ENCODE results near the gene SMIM23. TPM values are rescaled to one million over a fixed set of nuclear protein-coding genes. Genes with fewer than 3 reads are reported as not detected.
"Not testable (repeated sequence)": the region's sequence is repeated elsewhere in the genome, so short reads cannot be mapped to it uniquely, and the experiment has no call there.

Gene SMIM23
- total RNA-seq, 1 donor from 2014 or later: not detected

DNA sequence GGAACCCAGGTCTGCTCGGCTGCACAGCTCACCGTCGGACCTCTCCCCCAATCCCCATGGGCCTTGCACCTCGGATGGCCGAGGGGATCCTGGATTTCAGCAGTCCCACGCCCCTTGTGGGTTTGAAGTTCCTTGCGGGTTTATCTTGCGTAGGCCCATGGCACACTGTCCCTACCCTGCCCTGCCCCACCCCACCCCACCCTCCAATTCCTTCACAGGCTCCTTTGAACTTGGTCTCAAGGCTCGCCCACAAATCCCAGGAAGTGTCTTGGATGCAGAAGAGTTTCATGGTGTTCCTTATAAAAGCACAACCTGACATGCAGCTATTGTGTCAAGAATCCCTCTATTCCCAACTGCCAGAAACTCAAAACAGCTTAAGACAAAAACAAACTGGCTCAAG is 11.2 kb upstream of the SMIM23 start:
- no peak for ATAC-seq

DNA sequence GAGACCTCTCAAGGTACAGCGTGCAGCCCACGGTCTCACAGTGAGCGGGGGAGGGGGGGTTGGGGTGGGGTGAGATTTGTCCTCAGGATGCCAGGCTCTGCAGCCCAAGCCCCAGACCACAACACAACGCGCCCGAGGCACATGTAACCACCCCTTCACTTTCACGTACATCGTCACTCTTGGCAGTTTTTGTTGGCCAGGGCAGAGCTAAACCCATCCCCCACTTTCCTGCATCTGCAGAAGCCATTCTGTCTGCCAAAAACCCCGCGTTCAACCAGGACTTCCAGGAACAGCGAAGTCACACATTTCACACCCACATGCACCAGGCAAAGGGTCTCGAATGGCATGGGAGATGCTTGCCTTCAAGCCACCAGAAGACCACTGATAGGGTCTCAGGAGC is 9.4 kb upstream of the SMIM23 start:
- ATAC-seq: no peak

DNA sequence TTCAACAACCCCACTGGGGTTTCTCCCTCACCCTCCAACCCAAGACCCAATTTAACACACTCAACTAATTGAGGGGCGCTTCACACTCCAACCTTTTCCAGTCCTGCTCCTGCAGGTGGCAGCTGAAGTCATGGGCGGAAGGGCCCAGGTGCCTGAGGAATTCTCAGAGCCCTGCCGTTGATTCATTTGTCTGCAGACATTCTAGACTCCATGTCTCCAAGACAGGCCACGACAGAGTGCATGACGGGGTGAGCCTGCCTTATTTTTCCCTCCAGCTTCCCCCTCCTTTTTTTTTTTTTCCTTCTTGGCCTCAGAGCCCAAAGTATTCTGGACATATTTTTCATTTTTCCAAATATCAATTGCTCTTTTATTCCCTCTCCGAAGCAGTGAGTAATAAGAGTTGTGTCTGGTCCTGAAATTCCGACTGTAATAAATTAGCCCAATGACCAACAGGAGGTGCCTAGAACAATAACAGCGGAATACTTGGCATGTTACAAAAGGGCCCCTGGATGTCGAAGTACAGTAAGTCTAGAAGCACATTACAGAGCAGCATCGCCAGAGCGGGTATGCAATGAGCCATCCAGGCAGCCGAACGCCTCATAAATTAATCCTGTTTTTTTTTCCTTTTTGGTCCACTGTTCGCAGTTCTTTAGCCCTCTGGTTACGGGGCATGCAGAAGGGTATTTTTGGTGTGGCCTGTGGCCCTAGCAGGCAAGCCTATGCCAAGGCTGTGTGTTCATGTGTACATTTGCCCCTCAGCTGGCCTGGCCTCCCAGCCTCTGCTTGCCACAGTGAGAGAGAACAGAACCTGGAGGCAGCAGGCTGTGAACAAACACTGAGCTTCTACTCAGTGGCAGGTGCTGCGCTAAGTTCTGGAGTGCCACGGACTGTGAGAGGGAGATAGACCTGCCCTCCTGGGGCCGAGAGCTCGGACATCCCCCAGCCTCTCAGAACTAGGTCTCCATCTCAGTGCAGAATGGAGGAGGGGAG is 8.6 kb upstream of the SMIM23 start:
- no peak for ATAC-seq

DNA sequence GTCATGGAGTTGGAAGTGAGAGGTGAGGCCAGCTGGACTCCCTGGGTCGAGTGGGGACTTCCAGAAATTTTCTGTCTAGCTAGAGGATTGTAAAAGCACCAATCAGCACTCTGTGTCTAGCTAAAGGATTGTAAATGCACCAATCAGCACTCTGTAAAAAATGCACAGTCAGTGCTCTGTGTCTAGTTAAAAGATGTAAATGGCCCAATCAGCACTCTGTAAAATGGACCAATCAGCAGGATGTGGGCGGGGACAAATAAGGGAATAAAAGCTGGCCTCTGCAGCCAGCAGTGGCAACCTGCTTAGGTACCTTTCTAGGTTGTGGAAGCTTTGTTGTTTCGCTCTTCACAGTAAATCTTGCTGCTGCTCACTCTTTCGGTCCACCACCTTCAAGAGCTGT is 3.9 kb upstream of the SMIM23 start:
- not testable (repeated sequence) for ATAC-seq

DNA sequence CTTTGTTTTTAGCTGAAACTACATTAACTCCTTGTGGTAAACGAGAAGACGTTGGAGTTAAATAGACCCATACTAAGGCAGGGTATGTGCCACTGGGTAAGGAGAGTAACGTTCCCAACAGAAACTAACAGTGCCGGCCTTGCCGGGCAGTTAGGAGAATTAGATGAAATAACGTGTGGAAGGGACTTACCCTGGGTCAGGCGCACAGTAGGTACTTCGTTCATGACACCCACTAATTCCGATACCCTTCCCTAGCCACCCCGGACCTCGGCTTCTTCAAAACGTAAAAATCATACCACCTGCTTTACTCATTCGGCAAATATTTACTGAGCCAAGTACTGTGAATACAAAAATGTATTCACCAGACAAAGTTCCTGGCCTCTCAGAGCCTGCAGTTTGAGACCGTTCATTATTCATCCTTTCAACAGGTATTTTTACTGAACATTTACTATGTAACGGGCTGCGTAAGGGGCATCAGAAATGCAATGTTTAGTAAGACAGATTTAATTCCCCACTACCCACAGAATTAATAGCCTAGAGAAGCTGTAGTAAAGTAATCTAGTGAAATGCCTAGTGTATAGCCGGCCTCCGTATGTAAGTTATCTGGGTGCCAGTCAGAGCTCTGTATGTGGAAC is 3.2 kb upstream of the SMIM23 start:
- no peak for ATAC-seq

DNA sequence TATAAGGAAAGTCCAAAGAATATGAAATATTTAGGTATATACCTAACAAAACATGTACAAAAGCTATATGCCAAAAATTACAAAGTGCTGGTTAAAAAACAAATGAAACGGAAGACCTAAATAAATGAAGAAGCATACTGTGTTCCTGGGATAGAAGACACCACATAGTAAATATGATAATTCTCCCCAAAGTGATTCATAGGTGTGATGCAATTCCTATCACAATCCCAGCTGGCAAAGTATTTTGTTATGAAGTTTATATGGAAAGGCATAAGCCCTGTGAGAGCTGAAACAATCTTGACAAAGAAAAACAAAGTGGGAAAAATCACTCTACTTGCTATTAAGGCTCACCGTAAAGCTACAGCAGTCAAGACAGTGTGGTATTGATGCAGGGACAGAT is 2.6 kb upstream of the SMIM23 start:
- no peak for ATAC-seq

DNA sequence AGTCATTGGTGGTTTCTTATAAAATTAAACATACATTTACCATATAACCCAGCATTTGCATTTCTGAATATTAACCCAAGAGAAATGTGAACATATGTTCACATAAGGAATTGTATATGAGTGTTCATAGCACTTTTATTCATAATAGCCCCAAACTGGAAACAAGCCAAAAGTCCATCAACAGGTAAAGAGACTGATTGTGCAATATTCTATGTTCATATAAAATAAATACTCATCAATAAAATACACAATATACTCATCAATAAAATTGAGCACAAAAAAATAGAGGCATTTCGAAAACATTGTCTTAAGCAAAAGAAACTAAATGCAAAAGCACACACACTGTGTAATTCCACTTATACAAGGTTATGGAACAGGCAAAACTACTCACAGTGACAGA is 3.7 kb downstream of the SMIM23 start:
- no peak for ATAC-seq

DNA sequence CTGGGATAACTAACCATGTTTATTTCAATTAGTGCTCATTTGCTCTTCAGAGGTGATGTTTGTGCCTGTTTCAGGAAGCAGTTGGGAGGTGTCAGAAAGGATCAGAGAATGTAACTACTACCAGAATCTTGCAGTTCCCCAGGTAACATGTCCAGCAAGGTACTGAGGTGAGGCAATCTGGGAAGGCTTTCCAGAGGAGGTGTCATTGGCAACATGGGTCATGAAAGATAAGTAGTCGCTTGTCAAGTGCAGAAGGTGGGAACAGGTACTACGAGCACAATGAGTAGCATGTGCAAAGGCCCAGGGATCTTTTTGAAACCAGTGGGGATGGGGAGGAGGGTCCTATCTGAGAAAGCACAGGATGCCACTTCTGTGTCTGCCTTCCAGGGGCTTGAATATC is 4.8 kb downstream of the SMIM23 start:
- no peak for ATAC-seq

DNA sequence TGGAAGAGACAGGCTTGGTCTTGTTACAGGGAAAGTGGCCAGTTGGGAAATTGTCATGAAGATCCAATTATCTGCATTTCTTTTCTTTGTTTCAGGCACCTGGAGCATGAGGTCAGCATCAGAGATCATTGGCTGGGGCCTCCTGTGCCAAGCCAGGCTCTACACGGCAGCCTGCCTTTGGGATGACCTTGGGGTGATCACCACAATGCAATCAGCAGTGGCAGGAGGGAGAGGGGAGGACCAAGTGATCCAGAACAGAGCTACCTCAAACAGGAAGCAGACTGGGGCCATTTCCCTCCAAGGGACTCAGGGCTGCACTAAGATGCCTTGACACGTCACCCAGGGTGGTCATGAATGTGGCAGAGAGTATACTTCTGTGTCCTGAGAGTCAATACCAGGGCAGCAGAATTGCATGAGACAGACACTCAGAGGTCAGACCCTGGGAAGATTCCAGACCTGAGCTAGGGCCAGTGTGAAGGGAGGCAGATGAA is 8.9 kb downstream of the SMIM23 start:
- no peak for ATAC-seq

DNA sequence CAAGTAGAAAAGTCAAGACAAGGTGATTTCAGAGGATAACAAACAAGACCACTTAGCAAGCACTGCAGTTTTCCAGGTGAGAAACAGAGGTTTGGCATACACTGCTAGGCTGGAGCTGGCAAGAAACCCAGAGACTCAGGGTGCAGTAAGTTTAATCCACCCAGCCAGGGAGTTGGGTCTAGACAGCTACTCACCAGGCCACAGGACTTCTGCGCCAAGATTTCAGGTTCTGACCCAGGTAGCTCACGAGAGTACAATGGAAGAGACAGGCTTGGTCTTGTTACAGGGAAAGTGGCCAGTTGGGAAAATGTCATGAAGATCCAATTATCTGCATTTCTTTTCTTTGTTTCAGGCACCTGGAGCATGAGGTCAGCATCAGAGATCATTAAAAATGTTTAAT is 9.8 kb downstream of the SMIM23 start:
- peak; percentile 56 for ATAC-seq

DNA sequence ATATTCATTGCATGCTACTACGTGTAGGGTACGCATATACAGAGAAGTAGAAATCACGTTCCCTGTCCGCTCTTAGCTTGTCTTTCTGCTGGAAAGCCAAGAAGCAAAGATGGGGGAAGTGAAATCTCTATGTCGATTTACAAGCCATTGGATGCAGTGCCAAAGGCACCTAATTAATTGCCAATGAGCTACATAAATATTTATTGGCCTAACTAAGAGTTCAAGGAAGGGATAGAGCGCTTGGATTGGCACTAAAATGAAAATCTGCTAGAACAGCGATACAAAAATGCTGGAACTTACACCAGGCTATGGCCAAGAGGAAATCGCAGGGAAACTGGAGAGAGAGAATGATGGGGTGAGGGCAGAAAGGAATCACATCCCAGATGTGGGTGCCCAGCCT is 10.8 kb downstream of the SMIM23 start:
- no peak for ATAC-seq

DNA sequence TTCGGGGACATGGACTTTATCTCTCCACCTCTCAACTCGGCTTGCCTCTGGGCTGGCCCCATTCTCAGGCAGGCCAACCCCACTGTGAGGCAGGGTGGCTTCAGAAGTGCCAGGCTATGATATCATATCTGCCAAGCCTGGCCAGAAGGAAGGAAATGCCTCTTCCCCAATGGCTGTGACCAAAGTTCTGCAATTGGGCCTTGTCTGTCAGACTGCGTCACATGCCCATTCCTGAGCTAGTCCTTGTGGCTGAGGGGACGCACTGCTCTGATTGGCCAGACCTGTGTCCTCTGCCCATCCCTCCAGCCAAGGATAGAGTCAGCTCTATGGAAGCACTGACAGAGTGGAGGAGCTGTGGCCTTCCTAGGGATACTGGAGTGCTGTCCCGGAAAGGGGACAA is 11.9 kb downstream of the SMIM23 start:
- ATAC-seq: no peak

DNA sequence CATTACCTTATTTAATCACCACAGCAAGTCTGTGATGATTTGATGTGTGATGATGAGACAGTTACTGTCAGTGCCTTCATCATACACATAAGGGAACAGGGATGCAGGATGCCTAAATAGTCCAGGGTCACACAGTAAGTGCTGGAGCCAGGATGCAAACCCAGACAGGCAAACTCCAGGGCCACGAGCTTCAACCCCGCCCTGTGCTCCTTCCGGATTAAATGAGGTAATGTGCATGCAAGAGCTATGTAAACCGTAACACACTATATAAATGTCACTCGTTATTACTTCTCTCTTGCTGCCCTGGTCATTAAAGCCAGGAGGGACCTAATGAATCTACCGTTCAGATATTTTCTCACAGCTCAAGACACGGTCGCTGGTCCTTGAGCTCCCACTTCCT is 12.8 kb downstream of the SMIM23 start:
- ATAC-seq: no peak

DNA sequence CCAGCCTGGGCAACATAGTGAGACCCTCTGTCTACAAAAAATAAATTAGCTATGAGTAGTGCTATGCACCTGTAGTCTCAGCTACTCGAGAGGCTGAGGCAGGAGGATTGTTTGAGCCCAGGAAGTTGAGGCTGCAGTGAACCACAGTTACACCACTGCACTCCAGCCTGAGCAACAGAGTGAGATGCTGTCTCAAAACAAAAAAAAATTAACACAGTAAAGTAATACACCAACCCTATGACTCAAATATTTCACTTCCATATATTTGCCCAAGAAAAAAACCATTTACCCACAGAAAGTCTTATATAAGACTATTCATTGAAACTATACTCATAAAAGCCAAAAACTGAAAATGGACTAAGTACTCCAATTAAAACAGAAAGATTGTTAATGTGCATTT is 16.2 kb downstream of the SMIM23 start:
- no peak for ATAC-seq

DNA sequence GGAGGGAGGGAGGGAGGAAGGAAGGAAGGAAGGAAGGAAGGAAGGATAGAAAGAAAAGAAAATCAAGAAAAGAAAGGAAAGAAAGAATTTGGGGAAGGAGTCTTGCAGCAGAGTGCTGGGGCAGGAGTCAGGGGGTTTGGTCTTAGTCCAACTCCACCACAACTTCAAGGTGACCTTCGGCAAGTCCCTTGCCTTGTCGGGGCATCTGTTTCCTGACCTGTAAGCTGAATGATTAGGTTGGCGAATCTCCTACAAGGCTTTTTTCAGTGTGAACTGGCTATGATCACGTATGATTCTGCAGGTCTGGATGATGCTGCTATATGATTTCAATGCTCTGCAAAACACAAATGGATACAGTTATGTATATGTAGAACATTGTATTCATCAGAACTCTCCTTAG is 20.1 kb downstream of the SMIM23 start:
- no peak for ATAC-seq

DNA sequence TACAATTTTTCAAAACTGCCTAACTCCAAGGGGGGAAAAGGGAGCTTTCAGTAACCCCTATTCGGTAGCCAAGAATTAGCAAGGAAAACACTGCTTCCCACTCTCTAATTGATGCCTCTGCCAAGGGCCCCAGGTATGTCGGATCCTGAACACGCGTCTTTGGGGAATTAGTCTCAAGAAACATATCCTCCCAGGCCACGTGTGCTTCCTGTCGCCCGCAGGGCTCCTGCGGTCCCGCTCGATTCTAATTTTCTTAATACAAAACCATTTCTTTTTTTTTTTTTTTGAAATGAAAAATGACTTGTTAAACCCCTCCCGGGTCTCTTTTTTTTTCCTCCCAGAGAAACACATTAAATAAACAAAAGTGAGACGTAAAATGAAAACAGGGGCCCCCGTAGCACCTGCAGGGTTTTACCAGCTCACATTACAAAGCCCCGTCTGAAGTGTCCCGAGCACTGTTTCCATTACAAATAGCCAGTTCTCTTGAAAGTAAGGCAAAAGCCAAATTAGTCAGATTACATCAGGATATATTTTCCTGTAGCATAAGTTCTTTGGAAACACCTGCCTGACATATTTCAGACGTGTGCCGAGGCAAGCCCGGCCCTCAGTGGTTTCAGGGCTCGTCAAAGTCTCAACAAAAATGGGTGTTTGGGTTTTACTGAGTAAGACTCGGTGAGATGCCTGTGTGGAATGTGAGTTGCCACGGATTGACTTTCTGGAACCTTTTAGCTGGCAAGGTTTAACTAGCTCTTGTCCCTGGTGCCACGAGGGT is 21.5 kb downstream of the SMIM23 start:
- ATAC-seq: no peak

DNA sequence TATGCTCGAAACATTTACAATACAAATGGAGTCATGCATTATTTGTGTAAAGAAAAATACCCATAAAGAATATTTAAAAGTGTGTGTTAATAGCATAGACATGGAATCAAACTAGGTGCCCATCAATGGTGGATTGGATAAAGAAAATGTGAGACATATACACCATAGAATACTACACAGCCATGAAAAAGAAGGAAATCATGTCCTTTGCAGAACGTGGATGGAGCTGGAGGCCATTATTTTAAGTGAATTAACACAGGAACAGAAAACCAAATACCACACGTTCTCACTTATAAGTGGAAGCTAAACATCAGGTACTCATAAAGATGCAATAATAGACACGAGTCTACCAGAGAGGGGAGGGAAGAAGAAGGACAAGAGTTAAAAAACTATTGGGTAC is 22.8 kb downstream of the SMIM23 start:
- ATAC-seq: no peak

DNA sequence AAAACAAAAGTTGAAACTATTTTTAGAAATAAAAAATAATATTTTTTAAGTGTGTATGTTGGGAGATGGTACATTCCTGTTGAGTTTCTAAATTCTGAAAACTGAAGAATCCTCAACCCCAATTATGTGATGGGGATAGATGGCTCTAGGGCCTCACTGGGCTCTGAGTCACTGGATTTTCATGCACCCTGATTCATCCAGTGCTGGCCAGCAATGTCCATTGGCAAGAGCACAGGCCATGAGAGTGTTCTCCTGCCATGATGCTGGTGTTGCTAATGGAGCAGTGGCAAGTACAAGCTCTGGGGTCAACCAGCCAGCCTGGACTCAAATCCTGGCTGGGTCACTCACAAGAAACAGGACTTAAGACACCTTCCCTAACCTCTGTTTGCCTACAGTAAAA is 23.3 kb downstream of the SMIM23 start:
- ATAC-seq: no peak

DNA sequence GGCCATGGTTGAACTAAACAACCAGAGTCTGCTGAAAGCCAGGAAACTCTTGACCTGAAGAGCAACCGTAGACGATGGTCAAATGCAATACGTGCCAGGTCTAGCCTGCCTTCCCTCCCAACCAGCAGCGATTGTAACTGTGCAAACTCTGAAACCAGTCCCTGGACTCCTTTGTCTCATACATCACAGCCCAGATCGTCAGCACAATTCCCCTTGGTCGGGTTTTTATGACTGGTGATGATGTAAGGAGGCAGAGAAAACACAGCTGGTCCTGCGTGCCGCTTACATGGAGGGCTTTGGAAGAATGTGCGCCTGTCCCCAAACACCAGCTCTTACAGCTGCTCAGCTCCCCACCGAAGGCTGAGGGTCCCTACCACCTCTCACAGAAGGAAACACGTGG is 24.6 kb downstream of the SMIM23 start:
- no peak for ATAC-seq

DNA sequence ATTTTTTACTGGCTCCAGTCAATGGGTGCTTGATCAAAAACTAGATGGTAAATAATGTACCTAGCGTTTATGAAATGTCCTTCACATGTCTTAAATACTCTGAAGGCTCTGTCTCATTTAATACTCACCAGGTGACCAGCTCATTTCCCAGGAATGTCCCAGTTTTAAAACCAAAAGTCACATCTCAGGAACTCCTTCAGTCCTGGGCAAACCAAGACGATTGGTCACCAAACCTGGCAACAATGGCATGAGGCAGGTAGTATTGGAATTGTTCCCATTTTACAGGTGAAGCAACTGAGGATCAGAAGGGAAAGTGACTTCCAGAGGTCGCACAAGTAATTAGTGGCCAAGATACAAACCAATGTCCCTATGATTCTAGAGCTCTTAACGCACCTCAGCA is 27.7 kb downstream of the SMIM23 start:
- ATAC-seq: no peak

DNA sequence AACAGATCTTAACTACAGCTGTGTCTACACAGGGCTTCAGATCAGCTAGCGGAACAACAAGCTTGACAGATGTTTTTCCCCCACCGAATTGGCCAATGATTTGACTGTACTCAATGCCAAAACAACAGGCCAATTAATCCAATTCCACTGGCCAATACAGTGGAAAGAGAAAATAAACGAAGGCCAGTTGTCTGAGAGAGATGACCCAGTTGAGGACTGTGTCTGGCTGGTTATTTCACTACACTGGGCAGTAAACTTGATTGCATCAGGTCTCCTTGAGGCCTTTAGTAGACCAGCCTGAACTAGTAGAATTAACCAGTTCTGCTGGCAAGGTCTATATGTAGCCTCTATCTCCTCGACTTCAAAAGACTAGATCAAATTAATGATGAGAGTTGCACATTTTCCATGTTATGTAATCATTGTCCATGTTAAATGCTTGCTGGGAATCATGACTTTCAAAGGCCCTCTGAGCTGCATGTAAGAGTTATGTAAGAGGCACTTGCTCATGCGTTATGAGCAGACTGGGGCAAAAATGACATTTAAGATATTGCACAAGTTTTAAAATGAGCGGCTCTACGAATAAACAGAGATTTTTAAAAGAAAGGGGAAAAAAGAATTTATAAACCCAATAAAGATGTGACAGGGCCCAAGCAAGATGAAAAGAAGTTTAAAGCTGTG is 28.3 kb downstream of the SMIM23 start:
- ATAC-seq: no peak

DNA sequence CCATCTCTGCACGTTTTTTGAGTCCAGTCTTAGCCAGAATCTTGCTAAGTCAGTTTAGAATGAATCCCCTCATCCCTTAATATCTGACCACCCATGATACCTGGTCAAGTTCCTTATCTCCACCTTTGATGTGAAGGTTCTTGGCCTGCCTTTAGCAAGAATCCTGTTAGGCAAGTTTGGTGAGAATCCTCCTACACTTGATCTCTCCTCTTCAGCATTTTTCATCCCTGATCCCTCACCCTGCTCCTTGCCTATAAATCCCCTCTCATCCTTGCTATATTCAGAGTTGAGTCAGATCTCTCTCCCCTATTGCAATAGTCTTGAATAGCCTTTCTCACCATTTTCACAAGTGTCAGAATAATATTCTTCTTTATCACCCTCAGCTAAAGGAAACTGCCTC is 31.0 kb downstream of the SMIM23 start:
- no peak for ATAC-seq

DNA sequence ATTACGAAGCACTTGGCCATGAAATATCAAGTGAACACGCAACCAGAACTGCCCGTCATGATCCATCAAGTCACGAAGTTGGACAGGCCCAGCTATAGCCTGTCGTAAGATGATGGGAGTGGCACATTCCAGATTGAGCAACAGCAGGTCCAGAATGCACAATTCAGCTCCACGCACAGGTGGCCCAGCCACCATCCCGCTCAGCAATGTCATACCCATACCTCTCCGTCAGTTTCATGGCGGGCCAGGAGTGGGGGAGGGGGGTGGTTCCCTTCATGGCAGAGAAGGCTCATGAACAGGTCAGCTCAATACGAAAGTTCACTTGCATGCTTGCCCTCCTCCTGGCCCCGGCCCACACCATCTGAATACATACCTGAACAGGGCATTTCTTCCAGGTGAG is 34.9 kb downstream of the SMIM23 start:
- no peak for ATAC-seq
